OCI-LY3 (cell line): ENCODE measurements around the gene CLPTM1L.

Source experiments
- EZH2phosphoT487 ChIP-seq: fragments of 200-600 bp; shearing (Covaris generic); IDR thresholded peaks from 2 replicates; pipeline ENCODE4 v1.6.1; 2018; ENCODE audit warnings: antibody characterized with exemption, mixed run types, low read depth
- TF ChIP-seq, protein P1 (sequence below): fragments of 200-600, 300-600 bp; sonication (generic); IDR thresholded peaks from 2 replicates; pipeline ENCODE4 v1.5.1; 2014; ENCODE audit warnings: antibody characterized with exemption, low read length, low read depth

DNA sequence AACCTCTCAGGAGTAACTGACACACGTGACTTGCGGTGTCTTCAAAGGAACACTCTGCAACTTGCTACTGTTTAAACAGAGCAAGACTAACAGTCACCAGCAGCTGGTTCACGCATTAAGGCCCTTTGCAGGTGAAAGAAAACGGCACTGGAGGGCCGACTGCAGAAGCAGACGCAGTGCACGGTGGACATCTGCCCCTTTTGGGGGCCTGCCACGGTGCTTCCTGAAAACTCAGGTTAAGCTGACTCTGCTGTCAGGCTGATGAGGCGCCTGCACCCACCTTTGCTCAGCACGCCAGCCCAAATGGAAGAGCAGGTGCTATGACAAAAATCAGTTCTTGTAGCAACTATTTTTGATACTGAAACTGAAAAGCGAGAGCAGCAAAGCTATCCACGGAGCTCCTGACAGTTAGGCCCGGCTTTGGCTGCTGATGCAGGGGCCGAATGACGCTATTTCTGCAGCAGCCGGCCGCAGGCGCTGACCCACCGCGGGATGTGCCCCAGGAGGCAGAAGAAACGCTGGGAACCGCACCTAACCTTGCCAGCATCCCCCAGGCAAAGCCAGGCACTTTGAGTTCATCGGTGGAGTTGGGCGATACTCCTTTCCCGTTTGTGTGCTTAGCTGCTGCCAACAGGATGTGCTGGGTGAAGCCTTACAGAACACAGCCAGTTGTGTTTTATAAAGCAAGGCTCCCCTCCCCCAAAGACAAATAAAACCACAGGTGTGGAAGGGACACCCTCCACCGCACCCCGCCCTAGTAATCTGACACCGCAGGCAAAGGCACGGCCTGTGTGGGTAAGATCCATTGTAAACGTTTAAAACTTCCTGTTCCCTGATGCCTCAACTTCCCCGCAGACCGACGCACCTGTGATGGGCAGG lies 29.0 kb downstream of the CLPTM1L start:
- TF ChIP-seq EZH2phosphoT487 = no peak
- TF ChIP-seq, protein P1, sequence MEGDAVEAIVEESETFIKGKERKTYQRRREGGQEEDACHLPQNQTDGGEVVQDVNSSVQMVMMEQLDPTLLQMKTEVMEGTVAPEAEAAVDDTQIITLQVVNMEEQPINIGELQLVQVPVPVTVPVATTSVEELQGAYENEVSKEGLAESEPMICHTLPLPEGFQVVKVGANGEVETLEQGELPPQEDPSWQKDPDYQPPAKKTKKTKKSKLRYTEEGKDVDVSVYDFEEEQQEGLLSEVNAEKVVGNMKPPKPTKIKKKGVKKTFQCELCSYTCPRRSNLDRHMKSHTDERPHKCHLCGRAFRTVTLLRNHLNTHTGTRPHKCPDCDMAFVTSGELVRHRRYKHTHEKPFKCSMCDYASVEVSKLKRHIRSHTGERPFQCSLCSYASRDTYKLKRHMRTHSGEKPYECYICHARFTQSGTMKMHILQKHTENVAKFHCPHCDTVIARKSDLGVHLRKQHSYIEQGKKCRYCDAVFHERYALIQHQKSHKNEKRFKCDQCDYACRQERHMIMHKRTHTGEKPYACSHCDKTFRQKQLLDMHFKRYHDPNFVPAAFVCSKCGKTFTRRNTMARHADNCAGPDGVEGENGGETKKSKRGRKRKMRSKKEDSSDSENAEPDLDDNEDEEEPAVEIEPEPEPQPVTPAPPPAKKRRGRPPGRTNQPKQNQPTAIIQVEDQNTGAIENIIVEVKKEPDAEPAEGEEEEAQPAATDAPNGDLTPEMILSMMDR = no peak
